Naive thymus-derived CD4-positive, alpha-beta T cell (primary cell): Measurements from ENCODE around the gene GIT2. TPM values are rescaled to one million over a fixed set of nuclear protein-coding genes. Genes with fewer than 3 reads are reported as not detected.
A peak's percentile ranks its signal among the peaks of the same experiment; 100 is the strongest.

ENCODE experiments used
- ATAC-seq: fragments of 150-1000 bp; cut with Tn5 transposase; 2 replicates; pipeline ENCODE4 v1.10.0; 2021; ENCODE audit warnings: mild to moderate bottlenecking, moderate library complexity
- CTCF ChIA-PET: fragments of 350-600 bp; sonication (Branson Sonifier 250); formaldehyde crosslinking; loops from one replicate; lab custom pipeline; 2021; ENCODE audit warnings: antibody characterized with exemption; lab: Charles Lee
- POLR2A ChIA-PET: fragments of 350-600 bp; sonication (Branson Sonifier 250); formaldehyde crosslinking; loops from one replicate; lab custom pipeline; 2021; ENCODE audit warnings: antibody characterized with exemption, inconsistent platforms; lab: Charles Lee
- DNase-seq, 9 donors: peaks; one replicate each; pipeline versions ENCODE4 v3.0.0 to v3.0.0-alpha.2; 2020 to 2022; ENCODE audit warnings: mixed read lengths in 1 of 9
- H3K27ac ChIP-seq: one replicate; pipeline ENCODE4 v1.7.0; 2013; ENCODE audit warnings: mild to moderate bottlenecking, low read depth, low read length, moderate library complexity
- H3K27me3 ChIP-seq, 2 donors: one replicate each; pipeline ENCODE4 v1.7.0; 2013; ENCODE audit warnings: low read length in 2 of 2, mild to moderate bottlenecking in 2 of 2, moderate library complexity in 2 of 2; ENCODE audit not compliant: control insufficient read depth in 2 of 2, insufficient read depth in 2 of 2
- H3K36me3 ChIP-seq, 3 experiments: 1 replicate in 2 of 3; 2 replicates in 1 of 3; pipeline ENCODE4 v1.7.0; 2013; ENCODE audit warnings: low read length in 3 of 3, mild to moderate bottlenecking in 3 of 3, moderate library complexity in 1 of 3; ENCODE audit not compliant: insufficient read depth in 3 of 3, control insufficient read depth in 2 of 3
- H3K4me1 ChIP-seq, 2 donors: one replicate each; pipeline ENCODE4 v1.7.0; 2013; ENCODE audit warnings: low read length in 2 of 2, mild to moderate bottlenecking in 2 of 2, moderate library complexity in 1 of 2; ENCODE audit not compliant: control insufficient read depth in 2 of 2, insufficient read depth in 2 of 2
- H3K4me3 ChIP-seq: 2 replicates; pipeline ENCODE4 v1.7.0; 2013; ENCODE audit warnings: mild to moderate bottlenecking, low read length
- H3K9me3 ChIP-seq, 3 experiments: 1 replicate in 2 of 3; 2 replicates in 1 of 3; pipeline ENCODE4 v1.7.0; 2013; ENCODE audit warnings: low read length in 3 of 3; ENCODE audit not compliant: control insufficient read depth in 2 of 3
- H3K27ac Mint-ChIP-seq, 9 donors: one replicate each; pipeline ENCODE4 v1.8.0; 2020 to 2022; ENCODE audit warnings: mixed read lengths in 9 of 9, mild to moderate bottlenecking in 8 of 9, moderate library complexity in 5 of 9, inconsistent platforms in 2 of 9
- H3K27me3 Mint-ChIP-seq, 5 donors: one replicate each; pipeline ENCODE4 v1.8.0; 2021 to 2022; ENCODE audit warnings: mixed read lengths in 5 of 5, mild to moderate bottlenecking in 1 of 5
- H3K36me3 Mint-ChIP-seq, 5 donors: one replicate each; pipeline ENCODE4 v1.8.0; 2020 to 2022; ENCODE audit warnings: mixed read lengths in 5 of 5, mild to moderate bottlenecking in 3 of 5, inconsistent platforms in 1 of 5
- H3K4me1 Mint-ChIP-seq, 7 donors: one replicate each; pipeline ENCODE4 v1.8.0; 2020 to 2022; ENCODE audit warnings: mixed read lengths in 7 of 7, mild to moderate bottlenecking in 3 of 7, inconsistent platforms in 1 of 7
- H3K4me3 Mint-ChIP-seq, 10 donors: one replicate each; pipeline ENCODE4 v1.8.0; 2020 to 2022; ENCODE audit warnings: mild to moderate bottlenecking in 10 of 10, mixed read lengths in 10 of 10, moderate library complexity in 6 of 10, inconsistent platforms in 2 of 10
- H3K9me3 Mint-ChIP-seq, 11 donors: one replicate each; pipeline ENCODE4 v1.8.0; 2020 to 2022; ENCODE audit warnings: mixed read lengths in 11 of 11, mild to moderate bottlenecking in 4 of 11, inconsistent platforms in 1 of 11, moderate library complexity in 1 of 11
- intact Hi-C, 2 donors: fragments of 100-400 bp; cut with micrococcal nuclease; formaldehyde crosslinking; loops; one replicate each; pipeline ENCODE4 v1.15.1; 2023
- polyA plus RNA-seq, 2 donors: library from polyadenylated mRNA; unstranded; fragments of 300-500 nt; fragmentation: Illumina TruSeq; gene quantifications; one replicate each; pipeline ENCODE4 v1.2.3, GENCODE V29; 2021
- total RNA-seq, 6 experiments: library from RNA in 5 of 6; stranded (reverse) in 5 of 6; gene quantifications; 1 replicate in 5 of 6; 2 replicates in 1 of 6; pipeline ENCODE4 v1.2.3 and lab custom pipeline; 2021 to 2026

The GIT2 gene
- total and polyA plus RNA-seq, 7 experiments from 2014 or later: 63.2 to 128 (median 96.4) TPM

GRCh38 chr12:110035534-110036104 lies 39.5 kb upstream of the GIT2 start:
- Mint-ChIP-seq H3K4me1 (peaks cover 19 to 36% (median 21%) of the 10 kb centered on the region in 7 donors), H3K27me3 (no peaks in the 10 kb centered on the region), H3K4me3 (no peak overlapping the region), H3K27ac (peak overlapping the region in 4 of 9 donors; percentile 47 to 65 (median 56)), H3K9me3 (no peaks in the 10 kb centered on the region), H3K36me3 (peaks cover 9 to 52% (median 28%) of the 10 kb centered on the region in 5 donors)
- POLR2A ChIA-PET: interaction anchor here (0.6 to 1.3 kb wide), 2 partner anchors 25 to 44 kb away, joined by 4 read pairs; no protein-coding TSS in a partner anchor
- H3K4me1 ChIP-seq: peaks cover 8 to 18% of the 10 kb centered on the region in 2 donors
- no peak for DNase-seq
- no peaks in the 10 kb centered on the region for H3K27me3 ChIP-seq
- CTCF ChIA-PET: interaction anchor here (1.2 kb wide), 1 partner anchor 14 kb away, joined by 4 read pairs; no protein-coding TSS in a partner anchor
- intact Hi-C loops: loop anchor here in 1 of 2 donors (5.0 kb wide), 1 partner anchor 42 kb away; no protein-coding TSS in a partner anchor
- no peak overlapping the region for H3K4me3 ChIP-seq
- peaks cover 0 to 54% (median 5%) of the 10 kb centered on the region in 3 experiments for H3K36me3 ChIP-seq
- no peak overlapping the region for H3K27ac ChIP-seq
- no peak for ATAC-seq
- H3K9me3 ChIP-seq: no peaks in the 10 kb centered on the region

GRCh38 chr12:110033888-110034287 lies 37.7 kb upstream of the GIT2 start:
- ChIA-PET CTCF (no interaction called here), POLR2A (no interaction called here)
- Mint-ChIP-seq H3K4me1 (peaks cover 4 to 21% (median 7%) of the 10 kb centered on the region in 7 donors), H3K9me3 (no peaks in the 10 kb centered on the region), H3K27me3 (no peaks in the 10 kb centered on the region), H3K4me3 (no peak overlapping the region), H3K27ac (peak overlapping the region in 3 of 9 donors; percentile 28 to 44 (median 37)), H3K36me3 (peaks cover 9 to 59% (median 35%) of the 10 kb centered on the region in 5 donors)
- Histone ChIP-seq H3K27me3 (no peaks in the 10 kb centered on the region), H3K9me3 (no peaks in the 10 kb centered on the region), H3K4me1 (peaks cover 0 to 1% of the 10 kb centered on the region in 2 donors), H3K36me3 (peaks cover 5 to 69% (median 6%) of the 10 kb centered on the region in 3 experiments), H3K27ac (no peak overlapping the region), H3K4me3 (no peak overlapping the region)
- ATAC-seq (no peak), DNase-seq (no peak)
- intact Hi-C loops: no loop called here

- no peaks in the 10 kb centered on the region for H3K27me3 Mint-ChIP-seq
- peaks cover 12 to 69% (median 19%) of the 10 kb centered on the region in 3 experiments for H3K36me3 ChIP-seq
- no peak overlapping the region for H3K27ac ChIP-seq
- H3K4me3 ChIP-seq: no peak overlapping the region
- intact Hi-C loops: no loop called here
- ChIA-PET POLR2A (interaction anchor here (0.7 kb wide), 1 partner anchor 347 kb away, joined by 3 read pairs; no protein-coding TSS in a partner anchor), CTCF (no interaction called here)
- no peaks in the 10 kb centered on the region for H3K9me3 ChIP-seq
- H3K4me1 Mint-ChIP-seq: peaks cover 0 to 9% (median 0%) of the 10 kb centered on the region in 7 donors
- H3K4me3 Mint-ChIP-seq: no peak overlapping the region
- H3K27ac Mint-ChIP-seq: peak overlapping the region in 1 of 9 donors; percentile 14
- H3K36me3 Mint-ChIP-seq: peaks cover 8 to 50% (median 29%) of the 10 kb centered on the region in 5 donors
- DNase-seq (no peak), ATAC-seq (no peak)
- no peaks in the 10 kb centered on the region for H3K9me3 Mint-ChIP-seq
- no peaks in the 10 kb centered on the region for H3K27me3 ChIP-seq
- no peaks in the 10 kb centered on the region for H3K4me1 ChIP-seq
These were observed 33.2 kb upstream of the GIT2 start for GRCh38 chr12:110029290-110029815.

GRCh38 chr12:110028323-110028722 lies 32.2 kb upstream of the GIT2 start:
- Histone ChIP-seq H3K36me3 (peaks cover 8 to 68% (median 30%) of the 10 kb centered on the region in 3 experiments), H3K4me3 (no peak overlapping the region), H3K27ac (no peak overlapping the region), H3K9me3 (no peaks in the 10 kb centered on the region), H3K27me3 (no peaks in the 10 kb centered on the region), H3K4me1 (no peaks in the 10 kb centered on the region)
- peaks cover 0 to 16% (median 0%) of the 10 kb centered on the region in 7 donors for H3K4me1 Mint-ChIP-seq
- peak overlapping the region in 4 of 9 donors; percentile 15 to 19 (median 17) for H3K27ac Mint-ChIP-seq
- CTCF ChIA-PET: no interaction called here
- no peak overlapping the region for H3K4me3 Mint-ChIP-seq
- DNase-seq (no peak), ATAC-seq (no peak)
- POLR2A ChIA-PET: no interaction called here
- H3K9me3 Mint-ChIP-seq: no peaks in the 10 kb centered on the region
- H3K36me3 Mint-ChIP-seq: peaks cover 6 to 49% (median 30%) of the 10 kb centered on the region in 5 donors
- intact Hi-C loops: no loop called here
- no peaks in the 10 kb centered on the region for H3K27me3 Mint-ChIP-seq

GRCh38 chr12:110024051-110024450 lies 27.9 kb upstream of the GIT2 start:
- H3K27ac ChIP-seq: no peak overlapping the region
- H3K4me3 Mint-ChIP-seq: no peak overlapping the region
- intact Hi-C loops: no loop called here
- H3K27me3 Mint-ChIP-seq: no peaks in the 10 kb centered on the region
- peaks cover 0 to 14% (median 0%) of the 10 kb centered on the region in 7 donors for H3K4me1 Mint-ChIP-seq
- no peaks in the 10 kb centered on the region for H3K27me3 ChIP-seq
- CTCF ChIA-PET: interaction anchor here (1.0 to 1.1 kb wide), 2 partner anchors 118 to 407 kb away, joined by 3 to 4 read pairs; no protein-coding TSS in a partner anchor
- POLR2A ChIA-PET: interaction anchor here (1.5 kb wide), 1 partner anchor 28 kb away, joined by 3 read pairs; the partner anchor contains the start of gene GIT2
- no peaks in the 10 kb centered on the region for H3K4me1 ChIP-seq
- peaks cover 31 to 85% (median 46%) of the 10 kb centered on the region in 3 experiments for H3K36me3 ChIP-seq
- H3K4me3 ChIP-seq: no peak overlapping the region
- ATAC-seq (no peak), DNase-seq (no peak)
- H3K9me3 Mint-ChIP-seq: no peaks in the 10 kb centered on the region
- no peaks in the 10 kb centered on the region for H3K9me3 ChIP-seq
- no peak overlapping the region for H3K27ac Mint-ChIP-seq
- H3K36me3 Mint-ChIP-seq: peaks cover 11 to 49% (median 34%) of the 10 kb centered on the region in 5 donors

- ATAC-seq (no peak), DNase-seq (no peak)
- H3K27me3 ChIP-seq: no peaks in the 10 kb centered on the region
- no peak overlapping the region for H3K4me3 Mint-ChIP-seq
- no peaks in the 10 kb centered on the region for H3K9me3 Mint-ChIP-seq
- peaks cover 0 to 14% (median 0%) of the 10 kb centered on the region in 7 donors for H3K4me1 Mint-ChIP-seq
- peaks cover 14 to 53% (median 38%) of the 10 kb centered on the region in 5 donors for H3K36me3 Mint-ChIP-seq
- intact Hi-C loops: no loop called here
- no peaks in the 10 kb centered on the region for H3K27me3 Mint-ChIP-seq
- no peak overlapping the region for H3K27ac Mint-ChIP-seq
- peaks cover 31 to 87% (median 46%) of the 10 kb centered on the region in 3 experiments for H3K36me3 ChIP-seq
- CTCF ChIA-PET: interaction anchor here (0.6 to 1.1 kb wide), 3 partner anchors 12 to 408 kb away, joined by 3 to 4 read pairs (median 3); no protein-coding TSS in a partner anchor
- H3K9me3 ChIP-seq: no peaks in the 10 kb centered on the region
- no peaks in the 10 kb centered on the region for H3K4me1 ChIP-seq
- H3K27ac ChIP-seq: no peak overlapping the region
- POLR2A ChIA-PET: interaction anchor here (0.7 kb wide), 1 partner anchor 49 kb away, joined by 3 read pairs; no protein-coding TSS in a partner anchor
- H3K4me3 ChIP-seq: no peak overlapping the region
These were observed 27.2 kb upstream of the GIT2 start for GRCh38 chr12:110023059-110023980.
